GM23338 (cell line): Measurements from ENCODE around the gene MED9. TPM values are rescaled to one million over a fixed set of nuclear protein-coding genes. Genes with fewer than 3 reads are reported as not detected.

Experiments used
- ATAC-seq: fragments of 200-7000 bp; cut with Tn5 transposase; 3 replicates; pipeline ENCODE4 v1.9.1; 2020
- DNase-seq: peaks from one replicate; pipeline ENCODE4 v3.0.0-alpha.2; 2015; ENCODE audit warnings: low spot score
- H2AFZ ChIP-seq: fragments of 200-600 bp; sonication (generic); 2 replicates; pipeline ENCODE4 v1.8.0; 2016; ENCODE audit warnings: antibody characterized with exemption, mild to moderate bottlenecking, moderate library complexity
- H3F3A ChIP-seq: fragments of 200-600 bp; sonication (generic); replicated peaks from 2 replicates; pipeline ENCODE4 v1.8.0; 2017; ENCODE audit warnings: antibody characterized with exemption, mixed run types, low read depth
- H3K27ac ChIP-seq: fragments of 200-600 bp; sonication (generic); 2 replicates; pipeline ENCODE4 v1.6.1; 2016; ENCODE audit warnings: low read depth
- H3K27me3 ChIP-seq: fragments of 200-600 bp; sonication (generic); 2 replicates; pipeline ENCODE4 v1.8.0; 2016; ENCODE audit warnings: mild to moderate bottlenecking, mixed run types, moderate library complexity; ENCODE audit not compliant: insufficient read depth
- H3K36me3 ChIP-seq: fragments of 200-600 bp; sonication (generic); 2 replicates; pipeline ENCODE4 v1.8.0; 2016; ENCODE audit warnings: mild to moderate bottlenecking; ENCODE audit not compliant: insufficient read depth
- H3K4me1 ChIP-seq: fragments of 200-600 bp; sonication (generic); 2 replicates; pipeline ENCODE4 v1.8.0; 2016; ENCODE audit warnings: mild to moderate bottlenecking, moderate library complexity; ENCODE audit not compliant: insufficient read depth
- H3K4me2 ChIP-seq: fragments of 200-600 bp; sonication (generic); 2 replicates; pipeline ENCODE4 v1.7.1; 2017; ENCODE audit warnings: mixed run types
- H3K4me3 ChIP-seq: fragments of 200-600 bp; sonication (generic); 2 replicates; pipeline ENCODE4 v1.6.1; 2016; ENCODE audit warnings: mixed run types
- H3K79me2 ChIP-seq: fragments of 200-600 bp; sonication (generic); replicated peaks from 2 replicates; pipeline ENCODE4 v1.8.0; 2017; ENCODE audit warnings: mild to moderate bottlenecking; ENCODE audit not compliant: insufficient read depth
- H3K9me2 ChIP-seq: fragments of 200-600 bp; sonication (generic); 2 replicates; pipeline ENCODE4 v1.8.0; 2017; ENCODE audit not compliant: insufficient read depth
- H4K20me1 ChIP-seq: fragments of 200-600 bp; sonication (generic); replicated peaks from 2 replicates; pipeline ENCODE4 v1.8.0; 2017; ENCODE audit warnings: mild to moderate bottlenecking; ENCODE audit not compliant: insufficient read depth
- H3K27ac Mint-ChIP-seq: 2 replicates; pipeline ENCODE4 v1.8.0; 2020; ENCODE audit warnings: inconsistent platforms, mild to moderate bottlenecking, moderate library complexity, mixed read lengths
- H3K27me3 Mint-ChIP-seq: 3 replicates; pipeline ENCODE4 v1.8.0; 2022; ENCODE audit warnings: low read depth, mild to moderate bottlenecking, moderate library complexity, mixed read lengths, inconsistent platforms; ENCODE audit not compliant: insufficient read depth, poor library complexity
- H3K36me3 Mint-ChIP-seq: 3 replicates; pipeline ENCODE4 v1.8.0; 2021; ENCODE audit warnings: low read depth, mild to moderate bottlenecking, inconsistent platforms, moderate library complexity, mixed read lengths
- H3K4me1 Mint-ChIP-seq: 3 replicates; pipeline ENCODE4 v1.8.0; 2020; ENCODE audit warnings: mild to moderate bottlenecking, inconsistent platforms, mixed read lengths
- H3K4me3 Mint-ChIP-seq: 3 replicates; pipeline ENCODE4 v1.8.0; 2021; ENCODE audit warnings: moderate library complexity, mild to moderate bottlenecking, inconsistent platforms, mixed read lengths
- H3K9me3 Mint-ChIP-seq: 3 replicates; pipeline ENCODE4 v1.8.0; 2020; ENCODE audit warnings: moderate library complexity, mild to moderate bottlenecking, inconsistent platforms, mixed read lengths
- CREB1 ChIP-seq: fragments of 250-450 bp; sonication (Bioruptor Pico); IDR thresholded peaks from 2 replicates; pipeline ENCODE4 v1.5.0; 2020; ENCODE audit warnings: low read depth, mild to moderate bottlenecking, moderate library complexity
- CTCF ChIP-seq, 2 experiments: fragments of 200-600 bp in 1 of 2; sonication (generic) in 1 of 2; conservative IDR thresholded peaks; 2 replicates each; pipeline versions ENCODE4 v1.5.1 to v1.6.1; 2016 to 2017; ENCODE audit warnings: antibody characterized with exemption in 2 of 2, low read depth in 2 of 2, mild to moderate bottlenecking in 2 of 2, moderate library complexity in 1 of 2
- ETS1 ChIP-seq: IDR thresholded peaks from 2 replicates; pipeline ENCODE4 v1.6.1; 2016; ENCODE audit warnings: antibody characterized with exemption
- EZH2 ChIP-seq: fragments of 200-600 bp; sonication (generic); IDR thresholded peaks from one replicate; pipeline ENCODE4 v1.8.0; 2017; ENCODE audit warnings: antibody characterized with exemption, mild to moderate bottlenecking, low read depth; ENCODE audit not compliant: unreplicated experiment
- EZH2phosphoT487 ChIP-seq: fragments of 200-600 bp; sonication (generic); IDR thresholded peaks from one replicate; pipeline ENCODE4 v1.8.1; 2018; ENCODE audit warnings: antibody characterized with exemption; ENCODE audit not compliant: unreplicated experiment
- JUNB ChIP-seq: IDR thresholded peaks from one replicate; pipeline ENCODE4 v1.6.1; 2016; ENCODE audit warnings: antibody characterized with exemption; ENCODE audit not compliant: unreplicated experiment
- NANOG ChIP-seq: IDR thresholded peaks from 2 replicates; pipeline ENCODE4 v1.6.1; 2016; ENCODE audit warnings: antibody characterized with exemption, borderline replicate concordance
- POLR2AphosphoS5 ChIP-seq: IDR thresholded peaks from 2 replicates; pipeline ENCODE4 v1.6.1; 2016; ENCODE audit warnings: antibody characterized with exemption, low read depth
- REST ChIP-seq: IDR thresholded peaks from one replicate; pipeline ENCODE4 v1.6.1; 2018; ENCODE audit warnings: antibody characterized with exemption; ENCODE audit not compliant: unreplicated experiment
- ZNF114 ChIP-seq: fragments of 250-450 bp; sonication (Bioruptor Pico); IDR thresholded peaks from 2 replicates; pipeline ENCODE4 v1.5.0; 2020; ENCODE audit warnings: mild to moderate bottlenecking, moderate library complexity
- ZNF331 ChIP-seq: fragments of 250-450 bp; sonication (Bioruptor Pico); IDR thresholded peaks from 2 replicates; pipeline ENCODE4 v1.5.0; 2020; ENCODE audit warnings: low read depth, mild to moderate bottlenecking, moderate library complexity
- ZNF462 ChIP-seq: fragments of 250-450 bp; sonication (Bioruptor Pico); IDR thresholded peaks from 2 replicates; pipeline ENCODE4 v1.5.0; 2020; ENCODE audit warnings: mild to moderate bottlenecking, moderate library complexity
- polyA plus RNA-seq: library from polyadenylated mRNA; unstranded; fragments of >200 nt; fragmentation: Nextera tagmentation; extraction: Ambion mirVana; gene quantifications from 2 replicates; pipeline ENCODE4 v1.2.1, GENCODE V29; 2016
- total RNA-seq: library from RNA; depleted of rRNA; stranded (reverse); fragments of >200 nt; shearing (Covaris generic); gene quantifications from 2 replicates; pipeline ENCODE4 v1.2.3, GENCODE V29; 2014

MED9 gene
- total and polyA plus RNA-seq, 2 experiments from 2014 or later: 17.3 to 19.9 TPM

GRCh38 chr17:17462048-17462824 lies 14.6 kb upstream of the MED9 start:
- Histone ChIP-seq H3K4me1 (no peaks in the 10 kb centered on the region), H2AFZ (no peak overlapping the region), H3K27ac (no peak overlapping the region), H3K79me2 (no peaks in the 10 kb centered on the region), H4K20me1 (no peaks in the 10 kb centered on the region), H3K4me2 (no peak overlapping the region), H3K4me3 (no peak overlapping the region), H3K9me2 (0 out of 2 replicates have a peak, but pooled peaks cover 3% of the 10 kb centered on the region), H3K36me3 (no peaks in the 10 kb centered on the region), H3K27me3 (no peaks in the 10 kb centered on the region), H3F3A (no peaks in the 10 kb centered on the region)
- no peaks in the 10 kb centered on the region for H3K27me3 Mint-ChIP-seq
- H3K9me3 Mint-ChIP-seq: peaks cover 13% of the 10 kb centered on the region
- TF ChIP-seq EZH2phosphoT487: no peak
- no peak for TF ChIP-seq ZNF331 (CRISPR knock-in tag)
- no peak for TF ChIP-seq NANOG
- no peak for TF ChIP-seq ETS1
- TF ChIP-seq EZH2: no peak
- TF ChIP-seq POLR2AphosphoS5: no peak
- TF ChIP-seq CREB1 (CRISPR knock-in tag): no peak
- TF ChIP-seq JUNB: no peak
- no peak for TF ChIP-seq REST
- TF ChIP-seq CTCF (conservative IDR thresholded peaks at IDR 0.05; ENCODE audit: low read depth in 2 of 2): no peak
- TF ChIP-seq ZNF114 (CRISPR knock-in tag): no peak
- no peak for TF ChIP-seq ZNF462 (CRISPR knock-in tag)
- no peak overlapping the region for H3K27ac Mint-ChIP-seq
- H3K36me3 Mint-ChIP-seq: peaks cover 5% of the 10 kb centered on the region; the same call in 2 of the 3 replicates
- no peaks in the 10 kb centered on the region for H3K4me1 Mint-ChIP-seq
- ATAC-seq (no peak), DNase-seq (no peak)
- no peak overlapping the region for H3K4me3 Mint-ChIP-seq
